HepG2 (cell line): ENCODE data around the gene SLC17A8. TPM values are rescaled to one million over a fixed set of nuclear protein-coding genes. Genes with fewer than 3 reads are reported as not detected.
A peak's percentile ranks its signal among the peaks of the same experiment; 100 is the strongest.

Source experiments
- ATAC-seq: fragments of 200-7000 bp; cut with Tn5 transposase; 3 replicates; pipeline ENCODE4 v1.9.1; 2020; ENCODE audit warnings: mild to moderate bottlenecking, moderate library complexity
- BruUV-seq: library from RNA; stranded (reverse); fragments of 400-500 nt; replicated peaks from 2 replicates; lab custom pipeline; 2021; lab: Mats Ljungman, UMichigan
- CTCF ChIA-PET: fragments of 300-600 bp; formaldehyde crosslinking; extraction: SDS; loops from one replicate; lab custom pipeline; 2021; ENCODE audit warnings: low total read pairs, inconsistent platforms, low intra/inter-chr PET ratio; lab: Yijun Ruan, JAX
- POLR2A ChIA-PET: fragments of 350-600 bp; sonication (Branson Sonifier 250); formaldehyde crosslinking; loops from one replicate; lab custom pipeline; 2020; ENCODE audit warnings: antibody characterized with exemption, inconsistent platforms; lab: Yijun Ruan, JAX
- DNase-seq: peaks from one replicate; pipeline ENCODE4 v3.0.0-alpha.2; 2015; ENCODE audit warnings: low spot score
- FAIRE-seq: peaks from 3 replicates; lab custom pipeline; 2011; peaks lifted over from hg19 to GRCh38; lab: Jason Lieb, UNC
- H2AFZ ChIP-seq: one replicate; pipeline ENCODE4 v1.6.1; 2011; ENCODE audit warnings: low read length, inconsistent platforms
- H3K27ac ChIP-seq: fragments of 300-600 bp; 3 replicates; pipeline ENCODE4 v1.8.0; 2011; ENCODE audit warnings: mixed run types, mild to moderate bottlenecking, mixed read lengths, low read length, inconsistent platforms; ENCODE audit not compliant: insufficient read depth; ENCODE audit errors: extremely low read length
- H3K27me3 ChIP-seq, 2 experiments: fragments of 200-600 bp in 1 of 2; 2 replicates in 1 of 2; 3 replicates in 1 of 2; pipeline versions ENCODE4 v1.6.0 to v1.8.0; 2011; ENCODE audit warnings: low read length in 2 of 2, mild to moderate bottlenecking in 2 of 2, moderate library complexity in 2 of 2, inconsistent platforms in 1 of 2; ENCODE audit not compliant: insufficient read depth in 2 of 2, control insufficient read depth in 1 of 2
- H3K36me3 ChIP-seq, 2 experiments: fragments of 200-600 bp in 1 of 2; replicated peaks in 1 of 2; 2 replicates in 1 of 2; 3 replicates in 1 of 2; pipeline versions ENCODE4 v1.5.1 to v1.8.0; 2011; ENCODE audit warnings: low read length in 2 of 2, inconsistent platforms in 1 of 2; ENCODE audit not compliant: insufficient read depth in 2 of 2, control insufficient read depth in 1 of 2
- H3K4me1 ChIP-seq: 2 replicates; pipeline ENCODE4 v1.5.1; 2012; ENCODE audit warnings: low read length, inconsistent platforms; ENCODE audit not compliant: insufficient read depth
- H3K4me2 ChIP-seq: 2 replicates; pipeline ENCODE4 v1.6.0; 2011; ENCODE audit warnings: low read depth, low read length, inconsistent platforms
- H3K4me3 ChIP-seq, 3 experiments: fragments of 200-600 bp in 1 of 3; sonication (generic), shearing (Covaris generic) in 1 of 3; replicated peaks in 1 of 3; 2 replicates each; pipeline ENCODE4 v1.5.1; 2011 to 2016; ENCODE audit warnings: low read length in 3 of 3, inconsistent platforms in 2 of 3, low read depth in 2 of 3, mild to moderate bottlenecking in 2 of 3, control low read depth in 1 of 3, mixed read lengths in 1 of 3; ENCODE audit not compliant: insufficient read depth in 1 of 3
- H3K79me2 ChIP-seq: one replicate; pipeline ENCODE4 v1.6.1; 2011; ENCODE audit warnings: low read length, inconsistent platforms; ENCODE audit not compliant: insufficient read depth
- H3K9ac ChIP-seq: 2 replicates; pipeline ENCODE4 v1.6.0; 2011; ENCODE audit warnings: mild to moderate bottlenecking, low read depth, low read length, inconsistent platforms; ENCODE audit not compliant: insufficient read depth
- H3K9me3 ChIP-seq: 2 replicates; pipeline ENCODE4 v1.5.1; 2012; ENCODE audit warnings: mild to moderate bottlenecking, low read length
- H4K20me1 ChIP-seq: 2 replicates; pipeline ENCODE4 v1.6.0; 2011; ENCODE audit warnings: inconsistent platforms, mild to moderate bottlenecking, low read length, moderate library complexity; ENCODE audit not compliant: insufficient read depth
- AHDC1 ChIP-seq: sonication (generic); formaldehyde crosslinking; IDR thresholded peaks from 2 replicates; pipeline ENCODE4 v1.5.1; 2020; ENCODE audit warnings: mild to moderate bottlenecking, missing genetic modification reagents, borderline replicate concordance
- ASH2L ChIP-seq: fragments of 300-600, 200-600 bp; sonication (generic); IDR thresholded peaks from 2 replicates; pipeline ENCODE4 v1.7.0; 2017; ENCODE audit warnings: low read depth, mild to moderate bottlenecking, moderate library complexity, mixed read lengths, low read length; ENCODE audit not compliant: insufficient read length
- ATAD3A ChIP-seq: sonication (generic); formaldehyde crosslinking; IDR thresholded peaks from 2 replicates; pipeline ENCODE4 v1.4.0; 2020; ENCODE audit warnings: missing genetic modification reagents
- CAMTA2 ChIP-seq: sonication (generic); formaldehyde crosslinking; IDR thresholded peaks from 2 replicates; pipeline ENCODE4 v1.4.0; 2020; ENCODE audit warnings: mild to moderate bottlenecking, missing genetic modification reagents, borderline replicate concordance
- DR1 ChIP-seq: sonication (generic); formaldehyde crosslinking; IDR thresholded peaks from 2 replicates; pipeline ENCODE4 v1.8.0; 2021; ENCODE audit warnings: mild to moderate bottlenecking, missing genetic modification reagents, inconsistent platforms
- LCORL ChIP-seq, 2 experiments: fragments of 450-650 bp in 1 of 2; sonication (generic) in 1 of 2; formaldehyde crosslinking in 1 of 2; IDR thresholded peaks; 2 replicates each; pipeline versions ENCODE4 v1.5.0 to v1.6.1; 2017 to 2020; ENCODE audit warnings: antibody characterized with exemption in 1 of 2, missing genetic modification reagents in 1 of 2
- MAF1 ChIP-seq: sonication (generic); formaldehyde crosslinking; IDR thresholded peaks from 2 replicates; pipeline ENCODE4 v1.5.0; 2020; ENCODE audit warnings: missing genetic modification reagents, borderline replicate concordance
- MAX ChIP-seq: IDR thresholded peaks from 2 replicates; pipeline ENCODE4 v1.6.1; 2012; ENCODE audit warnings: inconsistent platforms
- NR2F2 ChIP-seq: IDR thresholded peaks from 2 replicates; pipeline ENCODE4 v1.6.1; 2012; ENCODE audit warnings: low read depth, inconsistent platforms, borderline replicate concordance
- REL ChIP-seq: sonication (generic); formaldehyde crosslinking; conservative IDR thresholded peaks from 2 replicates; pipeline ENCODE4 v1.8.0; 2022; ENCODE audit warnings: mild to moderate bottlenecking, missing genetic modification reagents, moderate library complexity
- SRSF1 ChIP-seq: fragments of 200-400 bp; formaldehyde crosslinking; optimal IDR thresholded peaks from 2 replicates; pipeline ENCODE3; 2017; ENCODE audit warnings: mild to moderate bottlenecking, low read depth, low read length, moderate library complexity
- TEAD3 ChIP-seq: optimal IDR thresholded peaks from 2 replicates; pipeline ENCODE3; 2016; ENCODE audit warnings: borderline replicate concordance
- ZBTB7B ChIP-seq: sonication (generic); formaldehyde crosslinking; IDR thresholded peaks from 2 replicates; pipeline ENCODE4 v1.4.0; 2020; ENCODE audit warnings: missing genetic modification reagents
- ZNF34 ChIP-seq: sonication (generic); formaldehyde crosslinking; IDR thresholded peaks from 2 replicates; pipeline ENCODE4 v1.4.0; 2020; ENCODE audit warnings: mild to moderate bottlenecking, missing genetic modification reagents, borderline replicate concordance
- ZNF441 ChIP-seq: sonication (generic); formaldehyde crosslinking; IDR thresholded peaks from 2 replicates; pipeline ENCODE4 v1.7.0; 2021; ENCODE audit warnings: missing genetic modification reagents, borderline replicate concordance
- ZNF75D ChIP-seq: sonication (generic); formaldehyde crosslinking; IDR thresholded peaks from 2 replicates; pipeline ENCODE4 v1.8.1; 2023; ENCODE audit warnings: missing genetic modification reagents, mild to moderate bottlenecking, borderline replicate concordance
- ZNF788 ChIP-seq: sonication (generic); formaldehyde crosslinking; IDR thresholded peaks from 2 replicates; pipeline ENCODE4 v1.5.0; 2020; ENCODE audit warnings: mild to moderate bottlenecking, missing genetic modification reagents, borderline replicate concordance
- ZSCAN22 ChIP-seq: sonication (generic); formaldehyde crosslinking; IDR thresholded peaks from 2 replicates; pipeline ENCODE4 v1.4.0; 2020; ENCODE audit warnings: mild to moderate bottlenecking, missing genetic modification reagents
- WGBS: methylation state at CpG from one replicate; pipeline ENCODE4 v1.1.6; 2017; ENCODE audit warnings: low lambda C conversion rate; 5-methylcytosine and 5-hydroxymethylcytosine counted together
- in situ Hi-C: cut with HindIII; loops from 2 replicates; pipeline ENCODE4 v1.10.0; 2017; ENCODE audit warnings: low pct_unique_long_range_greater_than_20kb; ENCODE audit not compliant: extremely low pct_ligation_motif_present
- intact Hi-C: fragments of 100-400 bp; cut with micrococcal nuclease; formaldehyde crosslinking; loops from one replicate; pipeline ENCODE4 v1.10.0; 2022; ENCODE audit not compliant: unreplicated experiment
- polyA plus RNA-seq, 8 experiments: library from polyadenylated mRNA; depleted of rRNA in 3 of 8; stranded (reverse) in 7 of 8; unstranded in 1 of 8; fragments of >200 nt; fragmentation: Illumina TruSeq in 4 of 8; extraction: Trizol in 4 of 8; gene quantifications; 2 replicates each; pipeline versions ENCODE4 v1.2.1 to v1.2.3, GENCODE V29; 2011 to 2016; ENCODE audit warnings: low read depth in 4 of 8, missing spikeins in 1 of 8, mixed read lengths in 1 of 8; ENCODE audit not compliant: insufficient read depth in 1 of 8
- total RNA-seq, 5 experiments: library from RNA; depleted of rRNA; stranded (reverse); fragments of >200 nt; fragmentation: Illumina TruSeq; extraction: Trizol; gene quantifications; 2 replicates each; pipeline ENCODE4 v1.2.3, GENCODE V29; 2016; ENCODE audit warnings: low read depth in 1 of 5

SLC17A8 gene
- total and polyA plus RNA-seq, 2 of the 13 experiments (the other 11 are each of a cell fraction or from before 2014, with no cell fraction given) = 0.07 to 0.15 TPM

GRCh38 chr12:100437038-100437841 lies 80.4 kb downstream of the SLC17A8 start:
- FAIRE-seq = peak; percentile 82
- H4K20me1 ChIP-seq = no peaks in the 10 kb centered on the region
- WGBS = 14% methylated on average over 6 of the region's 6 CpGs
- H3K4me2 ChIP-seq = peak overlapping the region; percentile 44
- DNase-seq = peak; percentile 97
- POLR2A ChIA-PET = interaction anchor here (1.0 to 4.3 kb wide), 8 partner anchors 10 to 43 kb away, joined by 3 to 50 read pairs (median 5); partner anchors contain the start of gene NR1H4
- H3K4me1 ChIP-seq = peaks cover 67% of the 10 kb centered on the region
- in situ Hi-C loops (no loop called here), intact Hi-C loops (loop anchor here (1.0 to 2.0 kb wide), 3 partner anchors 10 to 39 kb away; no protein-coding TSS in a partner anchor)
- no peak overlapping the region for H2AFZ ChIP-seq
- CTCF ChIA-PET = no interaction called here
- no peaks in the 10 kb centered on the region for H3K9me3 ChIP-seq
- peak overlapping the region in 1 of 3 experiments; percentile 14; a peak in 1 of 6 replicates for H3K4me3 ChIP-seq
- H3K9ac ChIP-seq = peak overlapping the region; percentile 43
- peak overlapping the region; percentile 81 for H3K27ac ChIP-seq
- H3K79me2 ChIP-seq = no peaks in the 10 kb centered on the region
- H3K27me3 ChIP-seq = no peaks in the 10 kb centered on the region; a peak in 1 of 5 replicates
- TSS peak; percentile 94 for BruUV-seq
- no peaks in the 10 kb centered on the region for H3K36me3 ChIP-seq
- peak; percentile 95 for ATAC-seq
- TF ChIP-seq MAX (peak; percentile 65; the same call in 1 of the 2 replicates), ZNF441 (CRISPR knock-in tag) (no peak), DR1 (CRISPR knock-in tag) (no peak), ASH2L (peak; percentile 63), CAMTA2 (CRISPR knock-in tag) (no peak), ATAD3A (CRISPR knock-in tag) (no peak), ZBTB7B (CRISPR knock-in tag) (peak; percentile 99), LCORL (IDR thresholded peaks at IDR 0.05) (no peak), LCORL (CRISPR knock-in tag; IDR thresholded peaks at IDR 0.05) (peak; percentile 64; the same call in 1 of the 2 replicates), NR2F2 (peak; percentile 92), ZNF34 (CRISPR knock-in tag) (no peak), TEAD3 (CRISPR knock-in tag) (peak; percentile 90), REL (CRISPR knock-in tag) (no peak), SRSF1 (no peak), MAF1 (CRISPR knock-in tag) (peak; percentile 41; the same call in 1 of the 2 replicates), ZNF75D (CRISPR knock-in tag) (no peak), ZNF788 (CRISPR knock-in tag) (peak; percentile 70; the same call in 1 of the 2 replicates), AHDC1 (peak; percentile 95; the same call in 1 of the 2 replicates), ZSCAN22 (no peak)
